GM19035 (cell line): ENCODE data around the gene ITK.

ENCODE experiments used
- ATAC-seq: cut with Tn5 transposase; IDR thresholded peaks from one replicate; pipeline ENCODE4 v1.9.1; 2021; ENCODE audit not compliant: unreplicated experiment

Gene ITK

DNA sequence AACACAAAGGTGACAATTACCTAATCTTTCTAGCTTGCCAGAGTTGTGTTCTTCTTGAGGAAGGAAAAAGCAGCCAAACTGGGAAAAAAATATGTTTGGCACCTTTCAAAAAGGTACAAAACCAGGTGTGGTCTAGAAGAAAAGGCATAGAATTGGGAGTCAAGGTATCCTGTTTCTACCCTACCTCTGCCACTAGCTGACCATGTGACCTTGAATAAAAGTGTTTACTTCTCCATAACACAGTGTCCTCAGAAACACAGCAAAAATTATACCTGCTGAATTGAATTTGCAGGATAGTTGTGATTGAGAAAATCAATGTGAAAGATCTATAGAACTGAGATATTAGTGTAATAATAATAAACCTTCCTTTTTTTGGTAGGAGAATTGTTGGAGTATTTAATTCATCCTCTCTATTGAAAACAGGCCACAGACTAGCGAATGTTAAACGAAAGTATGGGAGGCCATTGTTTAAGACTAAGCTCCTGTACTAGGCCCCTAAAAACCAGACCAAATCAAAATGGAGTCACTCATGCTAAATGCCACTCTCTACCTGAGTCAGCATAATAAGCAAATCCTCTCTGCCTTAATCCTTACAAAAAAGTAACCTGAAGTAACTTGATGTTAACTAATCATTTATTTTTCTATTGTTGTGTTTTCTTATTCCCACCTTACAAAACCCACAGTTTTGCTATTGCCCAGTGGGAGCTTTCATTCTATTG lies 97.8 kb downstream of the ITK start:
- ATAC-seq = no peak

DNA sequence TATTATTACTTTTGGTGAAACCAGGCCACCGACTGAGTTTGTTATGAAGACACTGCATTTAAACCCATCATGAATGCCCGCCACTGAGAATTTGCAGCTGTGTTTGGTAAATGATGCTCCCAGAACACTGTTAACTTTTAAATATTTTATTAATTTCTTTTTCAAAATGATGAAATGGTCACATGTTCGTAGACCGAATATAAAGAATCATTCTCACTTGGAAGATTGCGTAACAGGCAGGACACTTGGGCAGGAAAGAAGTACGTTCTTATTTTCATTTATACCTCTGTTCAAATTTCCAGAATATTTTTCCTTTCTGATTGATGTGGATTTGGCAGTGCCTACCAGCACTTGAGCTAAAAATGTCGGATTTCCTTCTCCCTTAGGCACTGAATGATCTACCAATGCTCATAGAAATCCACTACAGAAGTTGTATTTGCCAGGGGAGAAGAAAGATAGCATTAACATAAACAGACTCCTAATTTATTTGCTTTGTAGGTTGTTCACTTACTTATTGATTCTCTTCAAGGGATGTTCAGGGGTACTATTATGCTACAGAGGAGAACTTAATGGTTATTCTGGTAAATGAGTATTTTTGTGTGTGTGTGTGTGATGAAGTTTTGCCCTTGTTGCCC lies 99.1 kb downstream of the ITK start:
- ATAC-seq = no peak

DNA sequence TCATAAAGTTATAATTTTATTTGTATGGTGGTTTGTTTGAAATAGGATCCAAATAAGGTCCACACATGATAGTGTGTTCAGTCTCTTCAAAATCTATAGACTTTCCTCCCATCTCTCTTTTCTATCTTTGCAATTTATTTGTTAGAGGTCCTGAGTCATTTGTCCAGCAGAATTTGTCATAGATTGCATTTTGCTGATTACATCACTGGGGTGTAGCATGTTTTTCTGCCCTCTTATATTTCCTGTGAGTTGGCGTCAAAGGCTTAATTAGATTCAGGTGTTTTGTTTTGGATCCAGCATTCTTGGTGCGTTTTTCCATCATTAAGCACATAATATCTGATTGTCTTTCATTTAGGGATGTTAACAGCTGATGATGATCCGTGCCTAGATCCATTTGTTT lies 100.3 kb downstream of the ITK start:
- ATAC-seq = no peak

DNA sequence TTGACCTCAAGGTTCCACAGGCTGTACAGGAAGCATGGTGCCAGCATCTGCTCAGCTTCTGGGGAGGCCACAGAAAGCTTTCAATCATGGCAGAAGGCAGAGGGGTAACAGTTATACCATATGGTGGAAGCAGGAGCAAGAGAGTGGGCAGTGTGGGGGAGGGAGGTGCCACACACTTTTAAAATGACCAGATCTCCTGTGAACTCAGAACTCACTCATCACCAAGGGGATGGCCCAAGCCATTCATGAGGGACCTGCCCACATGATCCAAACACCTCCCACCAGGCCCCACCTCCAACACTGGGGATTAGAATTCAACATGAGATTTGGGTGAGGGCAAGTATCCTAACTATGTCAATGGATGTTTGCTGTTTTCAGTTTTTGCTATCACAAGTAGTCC lies 101.5 kb downstream of the ITK start:
- ATAC-seq = no peak

DNA sequence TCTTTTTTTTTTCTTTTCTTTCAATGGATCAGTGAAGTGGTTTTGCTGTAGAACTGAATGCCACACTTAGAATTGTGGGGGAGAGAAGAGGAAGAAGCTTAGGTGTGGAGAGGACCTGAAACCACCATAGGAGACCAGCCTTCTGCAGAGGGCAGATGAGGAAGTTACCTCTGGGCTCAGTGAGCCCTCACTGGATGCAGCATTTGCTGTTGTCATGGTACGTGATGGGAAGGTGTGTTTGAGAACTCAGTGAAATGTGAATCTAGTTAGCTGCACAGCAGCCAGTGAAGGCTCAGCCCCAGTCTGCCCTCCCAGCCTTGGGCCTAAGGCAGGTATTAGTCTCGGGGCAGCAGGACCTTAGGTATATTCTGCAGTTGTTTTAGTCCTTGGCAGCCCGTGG lies 102.8 kb downstream of the ITK start:
- peak; percentile 93 for ATAC-seq

DNA sequence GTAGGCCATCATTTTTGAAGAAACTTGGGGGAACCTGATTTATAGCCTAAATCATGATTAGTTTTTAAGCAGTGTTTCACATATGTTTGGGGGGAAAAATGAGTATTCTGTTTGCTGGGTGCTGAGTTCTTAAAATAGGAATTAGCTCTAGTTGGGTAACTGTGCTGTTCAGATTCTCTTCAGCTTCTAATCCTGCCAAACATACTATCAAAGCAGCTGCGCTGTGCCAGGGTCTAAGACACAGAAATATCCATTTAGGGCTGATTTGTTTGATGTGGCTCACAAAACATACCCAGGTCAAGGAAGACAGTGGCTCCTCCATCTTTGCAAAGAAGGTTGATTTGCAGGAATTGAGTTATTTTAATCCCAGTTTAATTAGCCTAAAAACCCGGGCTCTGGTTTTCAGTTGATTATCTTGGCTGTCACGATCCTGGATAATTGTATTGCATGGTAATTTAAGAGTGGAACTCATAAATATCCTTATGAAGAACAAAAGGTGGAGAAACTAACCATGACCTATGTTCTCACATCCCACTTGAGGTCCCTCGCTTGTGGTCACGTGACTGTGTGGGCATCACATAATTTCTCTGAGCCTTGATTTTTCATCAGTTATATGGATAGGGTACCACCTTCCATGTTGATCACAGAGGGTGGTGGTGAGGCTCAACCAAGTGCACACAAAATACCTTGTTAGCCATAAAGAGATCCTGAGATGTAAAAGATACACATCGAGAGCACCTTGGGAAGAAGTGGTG lies 104.0 kb downstream of the ITK start:
- no peak for ATAC-seq

DNA sequence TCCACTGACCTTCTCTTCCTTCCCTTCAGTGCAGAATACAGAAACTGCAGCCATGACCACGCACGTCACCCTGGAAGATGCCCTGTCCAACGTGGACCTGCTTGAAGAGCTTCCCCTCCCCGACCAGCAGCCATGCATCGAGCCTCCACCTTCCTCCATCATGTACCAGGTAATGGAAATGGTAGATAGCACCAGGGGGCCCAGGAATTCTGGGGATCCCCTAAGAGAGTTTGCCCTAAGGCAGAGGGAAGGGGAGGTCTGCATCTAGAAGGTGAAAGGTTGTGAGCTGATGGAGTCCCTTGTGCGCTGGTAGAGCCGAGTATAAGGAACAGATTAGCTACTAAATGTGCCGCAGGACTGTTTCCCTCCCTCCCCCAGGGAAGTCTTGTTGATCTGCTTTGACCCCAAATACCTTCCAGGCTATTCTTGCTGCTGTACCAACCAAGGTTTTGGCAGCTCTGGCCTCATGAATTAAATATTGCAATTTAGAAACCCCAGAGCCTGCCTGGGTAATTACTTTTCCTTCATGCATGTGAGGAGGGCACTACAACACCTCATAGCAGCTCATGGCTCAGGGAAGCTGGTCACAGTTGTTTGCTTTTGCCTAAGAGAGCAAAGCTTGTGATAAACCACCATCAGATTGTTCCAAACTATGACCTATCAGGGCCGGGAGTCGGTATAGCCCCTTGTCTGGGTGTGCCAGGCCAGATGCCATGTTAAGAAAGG lies 104.8 kb downstream of the ITK start:
- no peak for ATAC-seq

DNA sequence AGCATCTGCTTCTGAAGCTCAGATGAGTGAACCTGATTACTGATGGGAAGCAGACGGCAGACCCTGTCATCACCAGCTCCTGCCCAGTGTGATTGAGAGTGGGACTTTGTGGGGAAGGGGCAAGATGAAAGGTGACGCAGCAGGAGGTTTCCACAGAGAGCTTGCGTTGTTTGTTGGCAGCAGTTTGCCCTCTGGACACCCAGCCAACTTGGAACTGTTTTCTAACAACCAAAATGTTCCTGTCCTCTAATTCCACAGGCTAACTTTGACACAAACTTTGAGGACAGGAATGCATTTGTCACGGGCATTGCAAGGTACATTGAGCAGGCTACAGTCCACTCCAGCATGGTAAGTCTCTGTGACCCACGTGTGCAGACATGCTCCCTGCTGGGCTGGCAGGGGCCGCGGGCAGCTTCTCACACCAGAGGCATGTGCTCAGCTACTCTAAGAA lies 106.1 kb downstream of the ITK start:
- no peak for ATAC-seq

DNA sequence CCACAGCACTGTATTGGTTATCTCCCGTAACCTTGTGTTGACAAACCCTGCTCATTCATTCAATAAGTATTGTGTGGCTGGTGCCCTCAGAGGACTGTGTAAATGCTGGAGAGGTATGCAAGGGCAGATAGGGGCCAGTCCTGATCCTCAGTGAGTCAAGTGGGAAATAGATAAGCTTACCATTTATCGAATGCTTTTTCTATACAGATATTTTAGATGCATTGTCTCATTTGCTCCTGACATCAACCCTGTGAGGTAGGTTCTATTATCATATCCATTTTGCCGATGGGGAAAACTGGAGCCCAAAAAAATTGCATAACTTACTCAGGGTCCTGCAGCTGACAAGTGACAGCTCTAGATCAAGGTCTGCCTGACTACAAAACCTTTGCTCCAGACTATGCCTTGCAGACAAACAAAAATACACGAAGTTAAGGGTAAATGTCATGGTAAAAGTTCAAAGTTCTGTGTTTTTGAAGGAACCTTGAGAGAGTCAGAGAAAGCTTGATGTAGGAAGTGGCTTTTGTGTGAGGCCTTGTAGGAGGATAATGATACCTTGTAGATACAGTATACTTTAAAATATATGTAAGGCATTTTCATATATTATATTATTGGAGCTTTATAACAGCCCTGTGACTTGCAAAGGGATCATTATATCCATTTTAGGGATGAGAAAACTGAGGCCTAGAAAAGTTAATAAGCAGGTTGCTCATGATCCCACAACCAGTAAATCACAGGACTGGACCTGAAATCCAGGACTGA lies 107.9 kb downstream of the ITK start:
- no peak for ATAC-seq

DNA sequence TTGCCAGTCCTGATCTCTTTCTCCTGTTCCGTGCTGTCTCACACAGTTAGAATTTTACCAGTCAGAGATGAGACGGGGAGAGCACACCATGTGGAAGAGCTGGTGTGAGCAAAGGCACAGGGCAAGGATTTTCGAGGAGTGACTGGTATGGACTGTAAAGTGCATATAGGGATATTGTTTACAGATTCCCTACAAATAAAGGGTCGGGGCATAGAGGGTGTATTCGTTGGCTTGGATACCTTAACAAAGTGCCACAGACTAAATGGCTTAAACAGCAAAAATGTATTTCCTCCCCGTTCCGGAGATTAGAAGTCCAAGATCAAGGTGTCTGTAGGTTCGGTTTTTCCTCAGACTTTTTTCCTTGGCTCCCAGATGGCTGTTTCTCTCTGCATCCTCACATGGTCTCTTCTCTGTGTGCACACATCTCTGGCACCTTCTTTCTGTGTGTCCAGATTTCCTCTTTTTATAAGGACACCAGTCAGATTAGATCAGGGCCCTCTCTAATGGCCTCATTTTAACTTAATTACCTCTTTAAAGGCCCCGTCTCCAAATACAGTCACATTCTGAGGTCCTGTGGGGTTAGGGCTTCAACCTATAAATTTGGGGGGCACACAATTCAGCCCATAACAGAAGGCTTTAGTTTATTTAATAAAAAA lies 108.7 kb downstream of the ITK start:
- ATAC-seq = no peak

DNA sequence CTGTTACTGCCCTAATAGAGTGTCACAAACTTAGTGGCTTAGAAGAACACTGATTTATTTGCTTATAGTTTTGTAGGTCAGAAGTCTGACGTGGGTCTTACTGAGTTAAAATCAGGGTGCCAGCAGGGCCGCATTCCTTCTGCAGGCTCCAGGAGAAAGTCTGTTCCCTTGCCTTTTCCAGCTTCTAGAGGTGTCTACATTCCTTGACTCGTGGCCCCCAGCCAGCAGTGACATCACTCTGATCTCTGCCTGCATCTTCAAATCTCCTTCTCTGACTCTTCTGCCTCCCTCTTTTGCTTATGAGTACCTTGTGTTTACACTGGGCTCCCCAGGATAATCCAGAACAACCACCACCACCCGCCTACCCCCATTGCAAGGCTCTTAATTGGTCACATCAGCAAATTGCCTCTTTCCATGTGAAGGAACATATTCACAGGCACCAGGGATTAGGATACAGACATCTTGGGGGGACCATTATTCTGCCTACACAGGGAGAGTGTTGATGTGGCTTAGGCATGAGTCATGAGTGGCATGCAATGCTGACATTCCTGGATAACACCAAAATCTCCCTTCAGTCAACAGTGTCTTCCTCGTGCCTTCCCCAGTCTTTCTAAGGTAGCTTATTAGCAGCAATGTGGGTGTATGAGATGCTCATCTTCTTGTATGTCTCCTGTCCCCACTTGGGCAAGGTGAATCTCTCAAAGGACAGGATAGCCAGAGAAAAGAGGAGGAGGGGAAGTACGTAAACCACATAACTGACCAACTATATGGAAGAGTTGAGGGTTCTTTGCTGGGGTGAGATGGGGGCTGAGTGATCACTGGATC lies 109.7 kb downstream of the ITK start:
- ATAC-seq = no peak

DNA sequence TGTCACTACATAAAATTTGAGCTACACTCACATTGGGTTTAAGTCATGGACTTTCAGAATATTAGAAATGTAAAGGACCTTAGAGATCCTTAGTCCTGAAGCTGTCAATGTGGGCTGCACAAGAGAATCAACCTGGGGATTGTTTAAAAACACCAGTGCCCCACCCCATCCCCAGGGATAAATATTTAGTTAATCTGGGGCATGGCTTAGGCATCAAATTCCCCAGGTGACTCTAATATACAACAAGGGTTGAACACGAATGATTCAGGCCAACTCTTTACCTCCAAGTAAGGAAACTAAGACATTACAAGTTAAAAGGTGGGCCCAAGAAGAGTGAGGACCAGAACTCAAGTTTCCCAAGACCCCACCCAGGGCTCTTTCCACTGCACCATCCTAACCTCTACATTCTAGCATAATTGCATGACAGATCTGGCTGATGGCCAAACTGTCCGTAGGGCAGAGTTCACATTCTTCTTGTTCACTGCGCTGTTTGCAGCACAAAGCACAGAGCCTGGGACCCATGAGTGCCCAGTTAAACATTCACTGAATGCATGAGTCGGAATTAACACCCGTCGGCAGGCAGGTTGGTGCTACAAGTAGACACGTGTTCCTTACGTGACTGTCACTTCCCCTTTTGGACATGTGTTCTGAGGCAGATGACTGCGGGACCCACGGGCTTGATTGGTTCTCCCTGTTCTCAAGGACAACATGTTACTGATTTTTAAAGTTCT lies 110.5 kb downstream of the ITK start:
- ATAC-seq = peak; percentile 71

DNA sequence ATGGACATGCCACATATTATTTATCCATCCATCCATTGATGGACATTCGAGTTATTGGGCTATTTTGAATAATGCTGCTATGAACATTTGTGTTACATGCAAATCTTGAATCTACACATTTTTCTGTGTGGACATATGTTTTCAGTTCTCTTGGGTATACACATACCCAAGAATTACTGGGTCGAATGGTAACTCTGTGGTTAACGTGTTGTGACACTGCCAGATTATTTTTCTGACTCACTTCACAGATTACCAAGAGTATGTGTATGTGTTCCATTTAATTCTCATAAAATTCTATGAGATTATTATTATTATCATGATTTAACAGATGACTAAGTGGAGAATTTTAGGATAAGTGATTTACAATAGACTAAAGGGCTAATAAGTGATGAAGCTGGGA lies 112.0 kb downstream of the ITK start:
- ATAC-seq = no peak

DNA sequence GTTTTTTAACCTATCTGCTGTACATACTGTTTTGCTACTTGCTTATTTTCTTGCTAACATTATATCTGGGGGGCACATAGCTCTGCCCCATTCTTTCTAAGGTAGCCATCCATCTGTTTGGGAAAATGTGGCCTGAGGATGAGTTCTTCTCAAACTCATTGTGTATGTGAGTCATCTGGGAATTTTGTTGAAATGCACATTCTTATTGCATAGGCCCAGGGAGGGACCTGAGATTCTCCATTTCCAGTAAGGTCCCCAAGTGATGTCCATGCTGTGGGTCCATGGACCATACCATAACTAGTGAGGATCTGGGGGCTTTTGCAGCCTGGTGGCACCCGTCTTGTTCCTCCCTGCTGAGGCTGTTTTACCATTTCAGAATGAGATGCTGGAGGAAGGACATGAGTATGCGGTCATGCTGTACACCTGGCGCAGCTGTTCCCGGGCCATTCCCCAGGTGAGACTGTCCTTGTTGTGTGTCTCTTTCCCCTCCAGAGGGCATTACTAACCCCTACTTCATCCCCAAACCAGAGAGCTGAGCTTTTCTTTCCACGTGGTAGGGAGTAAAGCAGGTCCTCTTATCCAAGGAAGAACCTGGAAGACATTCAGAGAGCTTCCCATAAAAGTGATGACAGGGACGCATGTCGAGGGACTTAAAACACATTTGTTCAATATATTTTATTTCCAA lies 113.9 kb downstream of the ITK start:
- ATAC-seq = no peak

DNA sequence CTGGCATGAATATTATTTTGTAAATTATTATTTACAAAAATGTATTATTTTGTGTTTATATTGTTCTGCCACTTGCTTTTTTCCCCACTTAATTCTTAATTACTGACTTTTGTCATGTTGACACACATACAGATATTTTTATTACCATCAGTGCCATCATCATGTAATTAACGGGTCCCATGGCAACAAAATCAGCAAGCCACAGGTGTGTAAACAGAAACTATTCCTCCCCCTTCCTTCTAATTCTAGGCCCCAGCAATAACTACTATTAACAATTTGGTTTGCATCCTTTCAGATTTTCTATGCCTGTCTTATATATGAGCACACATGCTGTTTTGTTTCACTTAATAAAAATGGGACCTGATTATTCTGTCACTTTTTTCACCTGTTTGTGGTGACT lies 114.6 kb downstream of the ITK start:
- ATAC-seq = no peak

DNA sequence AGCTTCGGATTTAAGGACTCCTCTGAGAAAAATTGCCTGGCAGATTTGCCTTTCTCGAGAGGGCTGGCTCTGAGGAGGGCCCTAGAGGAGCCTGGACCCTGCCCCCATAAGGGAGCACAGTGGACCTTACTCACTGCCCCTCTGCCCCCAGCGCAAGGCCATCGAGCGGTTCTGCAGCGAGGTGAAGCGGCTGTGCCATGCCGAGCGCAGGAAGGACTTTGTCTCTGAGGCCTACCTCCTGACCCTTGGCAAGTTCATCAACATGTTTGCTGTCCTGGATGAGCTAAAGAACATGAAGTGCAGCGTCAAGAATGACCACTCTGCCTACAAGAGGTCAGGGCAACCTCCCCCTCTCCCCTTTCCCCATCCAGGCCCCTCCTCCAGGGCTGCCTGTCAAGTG lies 119.9 kb downstream of the ITK start:
- ATAC-seq = no peak

DNA sequence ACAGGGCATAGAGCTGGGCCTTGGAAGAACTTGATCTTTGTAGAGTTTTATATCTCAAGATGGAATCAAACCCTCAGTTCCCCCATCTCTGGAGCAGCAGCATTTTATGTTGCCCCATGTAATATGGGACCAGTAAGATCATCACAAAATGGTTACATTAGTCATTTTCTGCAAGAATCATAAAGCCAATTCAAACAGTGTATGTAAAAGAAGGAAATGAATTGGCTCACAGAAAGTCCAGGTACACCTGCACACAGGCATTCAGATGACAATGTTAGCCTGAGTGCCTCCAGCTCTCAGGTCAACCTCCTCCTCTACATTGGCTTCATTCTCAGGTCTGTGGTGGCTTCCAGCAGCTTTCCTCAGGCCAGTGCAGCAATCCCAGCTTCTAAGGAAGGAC lies 120.4 kb downstream of the ITK start:
- no peak for ATAC-seq

DNA sequence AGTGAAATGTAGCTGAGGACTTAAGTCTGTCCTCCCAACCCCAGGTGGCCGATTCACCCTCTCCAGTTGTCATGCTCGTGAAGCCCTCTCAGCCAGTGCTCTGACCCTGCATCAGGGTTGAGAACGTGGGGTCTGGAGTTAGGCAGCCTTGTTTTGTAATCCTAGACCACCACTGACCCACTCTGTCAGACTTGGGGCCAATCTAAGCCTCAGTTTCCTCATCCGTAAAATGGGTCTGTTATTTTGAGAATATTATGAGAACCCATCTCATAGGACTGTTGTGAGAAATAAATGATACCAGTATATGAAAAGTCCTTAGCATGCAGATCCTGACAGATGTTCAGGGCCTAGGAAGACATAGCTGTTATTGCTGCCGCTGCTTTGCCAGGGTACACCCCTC lies 122.4 kb downstream of the ITK start:
- no peak for ATAC-seq
